Smooth muscle cell (in vitro differentiated cells): Measurements from ENCODE around the gene ACOT7. TPM values are rescaled to one million over a fixed set of nuclear protein-coding genes. Genes with fewer than 3 reads are reported as not detected.

Experiments
- DNase-seq: peaks from one replicate; lab custom pipeline; 2025; ENCODE audit not compliant: unreplicated experiment; lab: John Stamatoyannopoulos, UW
- H2AFZ ChIP-seq: fragments of 200-600 bp; sonication (generic); 2 replicates; pipeline ENCODE4 v1.6.0; 2016; ENCODE audit warnings: antibody characterized with exemption, low read depth, mild to moderate bottlenecking
- H3F3A ChIP-seq: fragments of 200-600 bp; sonication (generic); 2 replicates; pipeline ENCODE4 v1.6.0; 2017; ENCODE audit warnings: antibody characterized with exemption, low read depth
- H3K27ac ChIP-seq: fragments of 200-600 bp; sonication (generic); 2 replicates; pipeline ENCODE4 v1.5.1; 2016; ENCODE audit warnings: low read depth, mild to moderate bottlenecking
- H3K27me3 ChIP-seq: fragments of 200-600 bp; sonication (generic); 2 replicates; pipeline ENCODE4 v1.6.1; 2016; ENCODE audit warnings: low read depth, mild to moderate bottlenecking
- H3K36me3 ChIP-seq: fragments of 200-600 bp; sonication (generic); 2 replicates; pipeline ENCODE4 v1.5.1; 2016; ENCODE audit warnings: low read depth
- H3K4me1 ChIP-seq: fragments of 200-600 bp; sonication (generic); 2 replicates; pipeline ENCODE4 v1.5.1; 2016; ENCODE audit warnings: low read depth
- H3K4me2 ChIP-seq: fragments of 200-600 bp; sonication (generic); 2 replicates; pipeline ENCODE4 v1.6.0; 2016; ENCODE audit warnings: mild to moderate bottlenecking
- H3K4me3 ChIP-seq: fragments of 200-600 bp; sonication (generic); 2 replicates; pipeline ENCODE4 v1.5.1; 2016; ENCODE audit warnings: mild to moderate bottlenecking
- H3K79me2 ChIP-seq: fragments of 200-600 bp; sonication (generic); 2 replicates; pipeline ENCODE4 v1.6.0; 2016; ENCODE audit warnings: low read depth, mild to moderate bottlenecking
- H3K9ac ChIP-seq: fragments of 200-600 bp; sonication (generic); 2 replicates; pipeline ENCODE4 v1.6.0; 2016; ENCODE audit warnings: low read depth
- H3K9me3 ChIP-seq: fragments of 200-600 bp; sonication (generic); replicated peaks from 2 replicates; pipeline ENCODE4 v1.5.1; 2016; ENCODE audit warnings: low read depth
- H4K20me1 ChIP-seq: fragments of 200-600 bp; sonication (generic); 2 replicates; pipeline ENCODE4 v1.6.0; 2016; ENCODE audit warnings: low read depth
- WGBS: methylation state at CpG from one replicate; pipeline ENCODE4 v1.1.7; 2016; ENCODE audit warnings: low lambda C conversion rate; 5-methylcytosine and 5-hydroxymethylcytosine counted together
- polyA plus RNA-seq: library from polyadenylated mRNA; unstranded; fragments of >200 nt; fragmentation: Nextera tagmentation; extraction: Ambion mirVana; gene quantifications from 2 replicates; pipeline ENCODE4 v1.2.1, GENCODE V29; 2016
- total RNA-seq: library from RNA; depleted of rRNA; stranded (reverse); fragments of >200 nt; gene quantifications from 2 replicates; pipeline ENCODE4 v1.2.3, GENCODE V29; 2014
- TF ChIP-seq, protein P1 (sequence below): fragments of 200-600 bp; sonication (generic); IDR thresholded peaks from 2 replicates; pipeline ENCODE4 v1.5.1; 2017; ENCODE audit warnings: borderline replicate concordance, mild to moderate bottlenecking, antibody characterized with exemption; ENCODE audit not compliant: insufficient read depth, poor library complexity, severe bottlenecking

ACOT7 gene
- total and polyA plus RNA-seq, 2 experiments from 2014 or later = 19.5 to 53.8 TPM

DNA sequence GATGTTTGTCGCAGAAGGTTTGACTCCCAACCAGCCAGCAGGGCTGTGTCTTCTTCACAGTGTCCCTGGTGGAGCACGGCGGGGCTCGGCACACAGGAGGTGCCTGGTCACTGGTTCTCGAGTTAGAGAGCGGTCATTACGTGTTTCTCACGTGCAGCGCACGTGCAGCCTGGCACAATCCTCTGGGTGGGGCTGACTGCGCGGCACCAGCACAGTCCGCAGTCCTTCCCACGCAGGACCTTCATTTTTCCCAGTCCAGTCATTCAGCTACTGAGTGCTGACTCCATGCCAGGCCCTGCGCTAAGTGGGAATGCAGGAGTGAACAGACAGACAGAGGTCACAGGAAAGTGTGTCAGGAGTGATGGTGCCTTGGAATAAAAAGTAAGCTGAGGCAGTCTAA, 86.5 kb downstream of the ACOT7 start:
- Histone ChIP-seq H4K20me1 (no peaks in the 10 kb centered on the region), H3K9me3 (no peaks in the 10 kb centered on the region), H2AFZ (no peak overlapping the region), H3K4me2 (no peak overlapping the region), H3K79me2 (no peaks in the 10 kb centered on the region), H3K27ac (no peak overlapping the region), H3K27me3 (no peaks in the 10 kb centered on the region), H3K36me3 (no peaks in the 10 kb centered on the region), H3F3A (no peaks in the 10 kb centered on the region), H3K4me3 (no peak overlapping the region), H3K9ac (no peak overlapping the region), H3K4me1 (no peaks in the 10 kb centered on the region)
- no peak for DNase-seq
- TF ChIP-seq, protein P1, sequence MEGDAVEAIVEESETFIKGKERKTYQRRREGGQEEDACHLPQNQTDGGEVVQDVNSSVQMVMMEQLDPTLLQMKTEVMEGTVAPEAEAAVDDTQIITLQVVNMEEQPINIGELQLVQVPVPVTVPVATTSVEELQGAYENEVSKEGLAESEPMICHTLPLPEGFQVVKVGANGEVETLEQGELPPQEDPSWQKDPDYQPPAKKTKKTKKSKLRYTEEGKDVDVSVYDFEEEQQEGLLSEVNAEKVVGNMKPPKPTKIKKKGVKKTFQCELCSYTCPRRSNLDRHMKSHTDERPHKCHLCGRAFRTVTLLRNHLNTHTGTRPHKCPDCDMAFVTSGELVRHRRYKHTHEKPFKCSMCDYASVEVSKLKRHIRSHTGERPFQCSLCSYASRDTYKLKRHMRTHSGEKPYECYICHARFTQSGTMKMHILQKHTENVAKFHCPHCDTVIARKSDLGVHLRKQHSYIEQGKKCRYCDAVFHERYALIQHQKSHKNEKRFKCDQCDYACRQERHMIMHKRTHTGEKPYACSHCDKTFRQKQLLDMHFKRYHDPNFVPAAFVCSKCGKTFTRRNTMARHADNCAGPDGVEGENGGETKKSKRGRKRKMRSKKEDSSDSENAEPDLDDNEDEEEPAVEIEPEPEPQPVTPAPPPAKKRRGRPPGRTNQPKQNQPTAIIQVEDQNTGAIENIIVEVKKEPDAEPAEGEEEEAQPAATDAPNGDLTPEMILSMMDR = no peak
- WGBS = 98% methylated on average over 15 of the region's 15 CpGs

GRCh38 chr1:6303397-6304012, 90.1 kb downstream of the ACOT7 start:
- no peak overlapping the region for H3K4me3 ChIP-seq
- no peaks in the 10 kb centered on the region for H4K20me1 ChIP-seq
- H3K9me3 ChIP-seq = no peaks in the 10 kb centered on the region
- H2AFZ ChIP-seq = no peak overlapping the region
- WGBS = 93% methylated on average over 15 of the region's 15 CpGs
- TF ChIP-seq, protein P1 = no peak
- no peaks in the 10 kb centered on the region for H3F3A ChIP-seq
- no peaks in the 10 kb centered on the region for H3K27me3 ChIP-seq
- no peaks in the 10 kb centered on the region for H3K4me1 ChIP-seq
- H3K9ac ChIP-seq = no peak overlapping the region
- no peak overlapping the region for H3K27ac ChIP-seq
- H3K36me3 ChIP-seq = no peaks in the 10 kb centered on the region
- DNase-seq = no peak
- no peak overlapping the region for H3K4me2 ChIP-seq
- no peaks in the 10 kb centered on the region for H3K79me2 ChIP-seq

DNA sequence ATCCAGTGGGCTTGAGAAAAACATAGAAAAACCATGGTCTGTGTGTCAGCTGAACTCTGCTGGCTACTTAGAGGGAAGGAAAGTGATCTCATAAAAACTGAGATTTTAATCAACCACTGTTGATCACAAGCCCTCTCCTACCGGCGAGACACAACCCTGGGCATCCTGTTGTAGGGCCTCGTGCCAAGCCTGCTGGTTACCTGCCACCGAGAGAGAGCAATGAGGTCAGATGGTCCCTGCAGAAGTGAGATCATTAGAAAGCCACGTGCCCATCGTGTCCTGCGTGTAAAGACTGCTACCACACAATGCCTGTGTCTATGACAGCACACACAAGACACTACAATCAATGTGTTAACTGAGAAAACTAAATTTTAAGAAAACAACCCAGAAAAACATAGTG, 91.0 kb downstream of the ACOT7 start:
- TF ChIP-seq, protein P1 = no peak
- no peaks in the 10 kb centered on the region for H4K20me1 ChIP-seq

DNA sequence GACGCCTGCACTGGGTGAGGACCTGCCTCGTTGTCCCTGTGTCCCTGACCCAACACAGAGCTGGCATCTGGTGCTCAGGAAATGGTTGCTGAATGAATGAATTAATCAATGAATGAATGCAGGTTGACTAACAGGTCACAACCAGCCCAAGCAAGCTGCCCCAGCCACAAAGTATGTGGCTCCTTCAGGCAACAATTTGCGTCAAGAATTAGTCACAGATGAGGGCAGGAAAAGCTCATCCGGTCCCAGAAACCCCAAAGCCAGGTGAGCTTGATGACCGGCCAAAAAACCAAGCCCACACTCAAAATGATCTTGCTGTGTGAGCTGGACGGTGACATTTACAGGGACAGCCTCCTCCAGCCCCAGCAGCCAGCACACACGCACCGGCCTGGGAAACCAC, 92.0 kb downstream of the ACOT7 start:
- H4K20me1 ChIP-seq = no peaks in the 10 kb centered on the region
- no peak for DNase-seq
- H2AFZ ChIP-seq = no peak overlapping the region
- WGBS = 85% methylated on average over 8 of the region's 8 CpGs
- no peak overlapping the region for H3K27ac ChIP-seq
- no peaks in the 10 kb centered on the region for H3K4me1 ChIP-seq
- TF ChIP-seq, protein P1 = no peak
- H3F3A ChIP-seq = no peaks in the 10 kb centered on the region
- H3K36me3 ChIP-seq = no peaks in the 10 kb centered on the region
- H3K27me3 ChIP-seq = no peaks in the 10 kb centered on the region
- no peak overlapping the region for H3K4me2 ChIP-seq
- H3K9me3 ChIP-seq = no peaks in the 10 kb centered on the region
- no peak overlapping the region for H3K9ac ChIP-seq
- H3K4me3 ChIP-seq = no peak overlapping the region
- no peaks in the 10 kb centered on the region for H3K79me2 ChIP-seq

More for the DNA sequence above, 91.0 kb downstream of the ACOT7 start:
- Histone ChIP-seq H3K9ac (no peak overlapping the region), H3K36me3 (no peaks in the 10 kb centered on the region), H3K4me2 (no peak overlapping the region), H3K4me1 (no peaks in the 10 kb centered on the region), H3K4me3 (no peak overlapping the region), H2AFZ (no peak overlapping the region), H3F3A (no peaks in the 10 kb centered on the region), H3K27me3 (no peaks in the 10 kb centered on the region), H3K9me3 (no peaks in the 10 kb centered on the region), H3K79me2 (no peaks in the 10 kb centered on the region), H3K27ac (no peak overlapping the region)
- no peak for DNase-seq
- WGBS = 97% methylated on average over 7 of the region's 7 CpGs
